Tibial nerve (tissue), 3 donors: ENCODE measurements around the gene FIP1L1.

Experiments used
- POLR2A ChIP-seq, 2 donors: fragments of 450-650 bp; IDR thresholded peaks; one replicate each; pipeline ENCODE4 v1.6.1; 2017; ENCODE audit warnings: antibody characterized with exemption in 2 of 2, mild to moderate bottlenecking in 2 of 2, moderate library complexity in 2 of 2
- TF ChIP-seq, protein P1 (sequence below), 5 experiments: fragments of 200-600 bp in 3 of 5; fragments of 450-650 bp in 2 of 5; sonication (generic) in 3 of 5; IDR thresholded peaks; one replicate each; pipeline ENCODE4 v1.5.1; 2016 to 2019; ENCODE audit warnings: antibody characterized with exemption in 5 of 5, mild to moderate bottlenecking in 3 of 5, moderate library complexity in 2 of 5

DNA sequence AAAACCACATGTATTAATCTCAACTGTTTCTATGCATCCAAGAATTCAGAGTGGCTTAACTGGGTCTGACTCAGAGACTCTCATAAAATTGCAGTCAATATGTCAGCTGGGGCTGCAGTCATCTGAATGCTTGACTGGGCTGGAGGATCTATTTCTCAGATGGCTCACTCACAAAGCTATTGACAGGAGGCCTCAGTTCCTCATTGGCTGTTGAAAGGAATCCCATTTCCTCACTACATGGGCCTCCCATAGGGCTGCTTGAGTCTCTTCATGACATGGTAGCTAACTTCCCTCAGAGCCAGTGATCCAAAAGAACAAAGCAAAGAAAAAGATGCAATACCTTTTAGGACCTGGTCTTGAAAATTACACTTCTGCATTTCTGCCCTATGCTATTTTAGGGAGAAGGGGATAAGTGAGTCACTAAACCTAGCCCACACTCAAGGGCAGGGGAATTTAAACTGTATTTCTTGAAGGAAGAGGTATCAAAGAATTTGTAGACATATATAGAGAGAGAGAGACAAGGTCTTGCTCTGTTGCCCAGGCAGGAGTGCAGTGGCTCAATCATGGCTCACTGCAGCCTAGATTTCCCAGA is 21.4 kb upstream of the FIP1L1 start:
- TF ChIP-seq, protein P1, sequence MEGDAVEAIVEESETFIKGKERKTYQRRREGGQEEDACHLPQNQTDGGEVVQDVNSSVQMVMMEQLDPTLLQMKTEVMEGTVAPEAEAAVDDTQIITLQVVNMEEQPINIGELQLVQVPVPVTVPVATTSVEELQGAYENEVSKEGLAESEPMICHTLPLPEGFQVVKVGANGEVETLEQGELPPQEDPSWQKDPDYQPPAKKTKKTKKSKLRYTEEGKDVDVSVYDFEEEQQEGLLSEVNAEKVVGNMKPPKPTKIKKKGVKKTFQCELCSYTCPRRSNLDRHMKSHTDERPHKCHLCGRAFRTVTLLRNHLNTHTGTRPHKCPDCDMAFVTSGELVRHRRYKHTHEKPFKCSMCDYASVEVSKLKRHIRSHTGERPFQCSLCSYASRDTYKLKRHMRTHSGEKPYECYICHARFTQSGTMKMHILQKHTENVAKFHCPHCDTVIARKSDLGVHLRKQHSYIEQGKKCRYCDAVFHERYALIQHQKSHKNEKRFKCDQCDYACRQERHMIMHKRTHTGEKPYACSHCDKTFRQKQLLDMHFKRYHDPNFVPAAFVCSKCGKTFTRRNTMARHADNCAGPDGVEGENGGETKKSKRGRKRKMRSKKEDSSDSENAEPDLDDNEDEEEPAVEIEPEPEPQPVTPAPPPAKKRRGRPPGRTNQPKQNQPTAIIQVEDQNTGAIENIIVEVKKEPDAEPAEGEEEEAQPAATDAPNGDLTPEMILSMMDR (IDR thresholded peaks at IDR 0.05): no peak
- no peak for TF ChIP-seq POLR2A (IDR thresholded peaks at IDR 0.05)
